ENCODE data around the gene USF1.
A peak's percentile ranks its signal among the peaks of the same experiment; 100 is the strongest.

USF1 gene

GRCh38 chr1:161045736-161046604 lies at the start of gene USF1:
TSS of gene USF1 (minus strand) at chr1:161045977. CDS start at chr1:161043275, 2,702 bp downstream.
- peak; percentile 95 for DNase-seq

- DNase-seq = no peak
Observed at GRCh38 chr1:161095230-161095629, 49.5 kb upstream of the USF1 start.

GRCh38 chr1:161094481-161094880 lies 48.7 kb upstream of the USF1 start:
- no peak for DNase-seq

- no peak for DNase-seq
Observed at GRCh38 chr1:161092621-161093028, 46.8 kb upstream of the USF1 start.

- no peak for DNase-seq
Observed at GRCh38 chr1:161091796-161092507, 46.2 kb upstream of the USF1 start.

- no peak for DNase-seq
Observed at GRCh38 chr1:161091093-161091492, 45.3 kb upstream of the USF1 start.

- no peak for DNase-seq
Observed at GRCh38 chr1:161090617-161091016, 44.8 kb upstream of the USF1 start.

GRCh38 chr1:161089938-161090337 lies 44.2 kb upstream of the USF1 start:
- DNase-seq = no peak

- DNase-seq = no peak
Observed at GRCh38 chr1:161089251-161089924, 43.6 kb upstream of the USF1 start, which contains the start of gene NECTIN4. TSS of gene NECTIN4 (minus strand) at chr1:161089558. CDS start at chr1:161089296, 262 bp downstream.

GRCh38 chr1:161088587-161089110 lies 42.9 kb upstream of the USF1 start:
- no peak for DNase-seq

GRCh38 chr1:161086457-161086856 lies 40.7 kb upstream of the USF1 start:
- no peak for DNase-seq

GRCh38 chr1:161085165-161085564 lies 39.4 kb upstream of the USF1 start:
- no peak for DNase-seq

GRCh38 chr1:161084597-161084988 lies 38.8 kb upstream of the USF1 start:
- no peak for DNase-seq

- no peak for DNase-seq
Observed at GRCh38 chr1:161083748-161084596, 38.2 kb upstream of the USF1 start.

- DNase-seq = no peak
Observed at GRCh38 chr1:161082996-161083747, 37.4 kb upstream of the USF1 start.

GRCh38 chr1:161082483-161082882 lies 36.7 kb upstream of the USF1 start:
- no peak for DNase-seq

- DNase-seq = no peak
Observed at GRCh38 chr1:161081519-161081918, 35.7 kb upstream of the USF1 start.

- DNase-seq = no peak
Observed at GRCh38 chr1:161080441-161081405, 34.9 kb upstream of the USF1 start.

- no peak for DNase-seq
Observed at GRCh38 chr1:161079436-161080110, 33.8 kb upstream of the USF1 start.

GRCh38 chr1:161077426-161077825 lies 31.6 kb upstream of the USF1 start:
- DNase-seq = no peak

Data from NCI-H146 (cell line).